Measurements from ENCODE around the gene FBN2. TPM values are rescaled to one million over a fixed set of nuclear protein-coding genes. Genes with fewer than 3 reads are reported as not detected.

Gene FBN2
- total and polyA plus RNA-seq, 2 of the 4 experiments (the other 2 are of a cell fraction), result 26.7 to 69.0 TPM

- ATAC-seq (ENCODE audit: low read depth), result peak; percentile 48; the same call in 1 of the 2 replicates
- H3K4me2 ChIP-seq (ENCODE audit: low read depth, low read length), result no peak overlapping the region
- POLR2A ChIA-PET (ENCODE audit: unreplicated experiment), result no interaction called here
These were observed 234.0 kb downstream of the FBN2 start for GRCh38 chr5:128304088-128304487.

More at GRCh38 chr5:128304088-128304487, 234.0 kb downstream of the FBN2 start:
- Histone ChIP-seq H4K5ac (ENCODE audit: low read depth, low read length) (no peak overlapping the region), H3K9ac (ENCODE audit: low read depth, low read length) (no peak overlapping the region), H2BK120ac (ENCODE audit: low read depth, low read length) (no peak overlapping the region), H3K27ac (ENCODE audit: insufficient read depth, low read length) (no peak overlapping the region), H2BK5ac (ENCODE audit: low read depth, low read length, poor library complexity, severe bottlenecking) (no peak overlapping the region), H3K27me3 (ENCODE audit: control insufficient read depth, insufficient read depth, low read length) (no peaks in the 10 kb centered on the region), H2AK5ac (ENCODE audit: low read depth, low read length) (no peak overlapping the region), H4K20me1 (ENCODE audit: insufficient read depth, low read length) (no peaks in the 10 kb centered on the region), H3K4me1 (ENCODE audit: control insufficient read depth, insufficient read depth, low read length) (no peaks in the 10 kb centered on the region), H3K9me3 (ENCODE audit: control insufficient read depth, insufficient read depth, low read length) (no peaks in the 10 kb centered on the region), H3K36me3 (ENCODE audit: control insufficient read depth, insufficient read depth, low read length) (peaks cover 24% of the 10 kb centered on the region), H2BK15ac (ENCODE audit: low read depth, low read length) (no peak overlapping the region), H2BK20ac (ENCODE audit: low read depth, low read length) (no peak overlapping the region), H3K14ac (replicated peaks; ENCODE audit: low read depth, low read length) (no peak overlapping the region), H4K91ac (ENCODE audit: insufficient read depth, low read depth, low read length) (no peak overlapping the region), H3K23ac (ENCODE audit: low read depth, low read length) (no peak overlapping the region), H3K79me1 (ENCODE audit: low read depth in 1 of 2, low read length in 2 of 2) (no peaks in the 10 kb centered on the region; a peak in 1 of 4 replicates), H2AFZ (replicated peaks; ENCODE audit: low read length, poor library complexity) (no peak overlapping the region), H2AK9ac (replicated peaks; ENCODE audit: low read depth, low read length, poor library complexity) (no peak overlapping the region), H3K56ac (ENCODE audit: extremely low read depth, insufficient read depth, low read length) (no peak overlapping the region), H3K4me3 (ENCODE audit: insufficient read depth, low read depth, low read length) (no peak overlapping the region), H3K9me1 (ENCODE audit: insufficient read depth, low read length) (0 out of 2 replicates have a peak, but pooled peaks cover 2% of the 10 kb centered on the region), H3K4ac (ENCODE audit: low read depth, low read length) (no peak overlapping the region), H3K18ac (ENCODE audit: low read depth, low read length) (no peak overlapping the region), H4K8ac (ENCODE audit: low read depth in 2 of 2, low read length in 2 of 2) (no peak overlapping the region)
- in situ Hi-C loops (cut with MboI; ENCODE audit: low sequenced_read_pairs), result no loop called here
- DNase-seq, result peak; percentile 73
- dilution Hi-C loops (cut with HindIII; ENCODE audit: low sequenced_read_pairs, unreplicated experiment), result no loop called here
- intact Hi-C loops (cut with micrococcal nuclease), result no loop called here
- no peak for TF ChIP-seq SMC3 (IDR thresholded peaks at IDR 0.05; ENCODE audit: low read depth, low read length)
- CTCF ChIA-PET, result no interaction called here
- BruUV-seq (replicated peaks), result no TSS peak
